Endothelial cell of umbilical vein (primary cell): ENCODE measurements around the gene SFI1.

Source experiments
- EZH2 ChIP-seq: IDR thresholded peaks from 2 replicates; pipeline ENCODE4 v1.6.1; 2012; ENCODE audit warnings: borderline replicate concordance, low read depth, mild to moderate bottlenecking, moderate library complexity, low read length, inconsistent platforms; ENCODE audit not compliant: severe bottlenecking
- GATA2 ChIP-seq: IDR thresholded peaks from 2 replicates; pipeline ENCODE4 v1.7.0; 2011; ENCODE audit warnings: low read depth, mild to moderate bottlenecking, moderate library complexity, mixed read lengths, low read length; ENCODE audit not compliant: insufficient read length, insufficient read depth
- JUN ChIP-seq: IDR thresholded peaks from 2 replicates; pipeline ENCODE4 v1.6.1; 2011; ENCODE audit warnings: borderline replicate concordance, low read depth; ENCODE audit not compliant: insufficient read length, insufficient read depth
- MAX ChIP-seq: IDR thresholded peaks from 2 replicates; pipeline ENCODE4 v1.6.1; 2011; ENCODE audit not compliant: insufficient read depth, insufficient read length
- MYC ChIP-seq: IDR thresholded peaks from one replicate; pipeline ENCODE4 v1.6.1; 2011; ENCODE audit warnings: mild to moderate bottlenecking, low read depth, low read length
- POLR2A ChIP-seq: IDR thresholded peaks from 2 replicates; pipeline ENCODE4 v1.6.1; 2012; ENCODE audit warnings: low read depth, mild to moderate bottlenecking, control low read depth, low read length
- POLR2AphosphoS5 ChIP-seq: IDR thresholded peaks from 2 replicates; pipeline ENCODE4 v1.6.1; 2012; ENCODE audit warnings: low read depth, mild to moderate bottlenecking, control low read depth, low read length, moderate library complexity; ENCODE audit not compliant: insufficient read depth
- TF ChIP-seq, protein P1 (sequence below), 2 donors: IDR thresholded peaks; 1 replicate in 1 of 2; 2 replicates in 1 of 2; pipeline ENCODE4 v1.5.1; 2011; ENCODE audit warnings: low read length in 2 of 2, mild to moderate bottlenecking in 2 of 2, moderate library complexity in 2 of 2, control low read depth in 1 of 2, inconsistent platforms in 1 of 2, low read depth in 1 of 2; ENCODE audit not compliant: insufficient read depth in 1 of 2; ENCODE audit errors: extremely low read depth in 1 of 2

GRCh38 chr22:31475800-31476199 is 20.5 kb upstream of the SFI1 start:
- TF ChIP-seq, protein P1, sequence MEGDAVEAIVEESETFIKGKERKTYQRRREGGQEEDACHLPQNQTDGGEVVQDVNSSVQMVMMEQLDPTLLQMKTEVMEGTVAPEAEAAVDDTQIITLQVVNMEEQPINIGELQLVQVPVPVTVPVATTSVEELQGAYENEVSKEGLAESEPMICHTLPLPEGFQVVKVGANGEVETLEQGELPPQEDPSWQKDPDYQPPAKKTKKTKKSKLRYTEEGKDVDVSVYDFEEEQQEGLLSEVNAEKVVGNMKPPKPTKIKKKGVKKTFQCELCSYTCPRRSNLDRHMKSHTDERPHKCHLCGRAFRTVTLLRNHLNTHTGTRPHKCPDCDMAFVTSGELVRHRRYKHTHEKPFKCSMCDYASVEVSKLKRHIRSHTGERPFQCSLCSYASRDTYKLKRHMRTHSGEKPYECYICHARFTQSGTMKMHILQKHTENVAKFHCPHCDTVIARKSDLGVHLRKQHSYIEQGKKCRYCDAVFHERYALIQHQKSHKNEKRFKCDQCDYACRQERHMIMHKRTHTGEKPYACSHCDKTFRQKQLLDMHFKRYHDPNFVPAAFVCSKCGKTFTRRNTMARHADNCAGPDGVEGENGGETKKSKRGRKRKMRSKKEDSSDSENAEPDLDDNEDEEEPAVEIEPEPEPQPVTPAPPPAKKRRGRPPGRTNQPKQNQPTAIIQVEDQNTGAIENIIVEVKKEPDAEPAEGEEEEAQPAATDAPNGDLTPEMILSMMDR (IDR thresholded peaks at IDR 0.05; ENCODE audit: extremely low read depth in 1 of 2, insufficient read depth in 1 of 2, low read depth in 1 of 2, low read length in 2 of 2): no peak
- TF ChIP-seq POLR2AphosphoS5 (no peak), POLR2A (no peak), EZH2 (no peak), MYC (no peak), JUN (no peak), MAX (no peak), GATA2 (no peak)
